Heart right ventricle (tissue), 16 donors: ENCODE results near the gene AEBP1. TPM values are rescaled to one million over a fixed set of nuclear protein-coding genes. Genes with fewer than 3 reads are reported as not detected.
A peak's percentile ranks its signal among the peaks of the same experiment; 100 is the strongest.

Experiments used
- ATAC-seq, 8 donors: fragments of 200-7000 bp; cut with Tn5 transposase; one replicate each; pipeline ENCODE4 v1.9.1; 2020; ENCODE audit warnings: mild to moderate bottlenecking in 8 of 8, moderate library complexity in 8 of 8, moderate number of reproducible peaks in 1 of 8
- DNase-seq, 2 donors: peaks; one replicate each; pipeline ENCODE4 v3.0.0-alpha.2; 2020
- H3K27ac ChIP-seq, 10 donors: fragments of 200-600 bp; sonication (generic) in 2 of 10; one replicate each; pipeline versions ENCODE4 v1.5.0 to v1.8.0; 2020 to 2022; ENCODE audit warnings: mild to moderate bottlenecking in 3 of 10
- H3K27me3 ChIP-seq, 7 donors: fragments of 200-600 bp; one replicate each; pipeline ENCODE4 v1.8.0; 2021 to 2022; ENCODE audit warnings: mild to moderate bottlenecking in 2 of 7
- H3K36me3 ChIP-seq, 9 donors: fragments of 200-600 bp; sonication (generic) in 1 of 9; one replicate each; pipeline versions ENCODE4 v1.5.0 to v1.8.0; 2020 to 2022; ENCODE audit warnings: mild to moderate bottlenecking in 2 of 9
- H3K4me1 ChIP-seq, 9 donors: fragments of 200-600 bp; sonication (generic) in 1 of 9; one replicate each; pipeline versions ENCODE4 v1.5.0 to v1.8.0; 2020 to 2022; ENCODE audit warnings: mild to moderate bottlenecking in 4 of 9
- H3K4me3 ChIP-seq, 10 donors: fragments of 200-600 bp; sonication (generic) in 2 of 10; one replicate each; pipeline versions ENCODE4 v1.5.0 to v1.8.0; 2020 to 2022; ENCODE audit warnings: mild to moderate bottlenecking in 7 of 10, moderate library complexity in 2 of 10
- H3K9me3 ChIP-seq, 11 donors: fragments of 200-600 bp in 10 of 11; sonication (generic) in 2 of 11; one replicate each; pipeline versions ENCODE4 v1.5.0 to v1.8.0; 2013 to 2022; ENCODE audit warnings: mild to moderate bottlenecking in 2 of 11, control low read depth in 1 of 11, moderate library complexity in 1 of 11
- CTCF ChIP-seq, 9 donors: fragments of 200-600 bp; sonication (generic) in 2 of 9; IDR thresholded peaks; one replicate each; pipeline versions ENCODE4 v1.5.0 to v1.8.0; 2021 to 2022; ENCODE audit warnings: antibody characterized with exemption in 9 of 9, mild to moderate bottlenecking in 5 of 9, moderate library complexity in 1 of 9
- WGBS, 2 donors: extraction: QIAGEN DNeasy Blood & Tissue Kit; methylation state at CpG; one replicate each; pipeline ENCODE4 v1.1.7; 2013; ENCODE audit warnings: inconsistent platforms in 1 of 2; 5-methylcytosine and 5-hydroxymethylcytosine counted together
- intact Hi-C, 10 donors: fragments of 100-400 bp; cut with DNase I; formaldehyde crosslinking; loops; one replicate each; pipeline versions ENCODE4 v1.11.1 to v1.14.2; 2022
- polyA plus RNA-seq, 2 donors: library from polyadenylated mRNA; stranded (reverse); fragments of 200-250 nt; gene quantifications; one replicate each; pipeline ENCODE4 v1.2.3, GENCODE V29; 2013
- total RNA-seq, 10 donors: library from RNA; stranded (reverse); fragmentation: NEBNext Ultra II Directional in 3 of 10; extraction: Animal tissue kit (Norgen Biotek cat#: 25700) in 3 of 10; gene quantifications; one replicate each; pipeline versions ENCODE4 v1.2.1 to v1.2.4, GENCODE V29; 2021 to 2023
- donor health status: Arrhythmogenic right ventricular cardiomyopathy.
- donor health status: ischemic (EF 13 %, LVEDD 7.1; RV severe dilation, severe dysfunction).
- donor health status: healthy with polysubstance abuse.
- donor health status: DM: no; HTN: yes; CAD: no.
- donor health status: DM: no; HTN: no; CAD: no.
- donor health status: ischemic (EF 25% LVEDD 6.9; RV normal size, moderate dysfunction).
- donor health status: ischemic (EF 25% LVEDD 5.7; RV mildly dilated, moderate dysfunction).
- donor health status: healthy.
- donor health status: DM: yes; HTN: yes; CAD: no.
- donor health status: Ischemic cardiomyopathy.
- donor health status: ischemic (EF 35%, LVEDD 5.7; RV mildly dilated, moderate dysfunction).
- donor health status: nonischemic (EF 11% LVEDD 7.7; RV severe dilation, severe dysfunction).
- donor health status: DM: yes; HTN: yes; CAD: no.
- donor health status: PGD.
- donor health status: ischemic (EF 29% LVEDD 5.4; RV normal size, mild dysfunction).
- donor health status: nonischemic (EF 23%, LVEDD 6.1; RV moderate dilation, normal function).

The AEBP1 gene
- total and polyA plus RNA-seq, 12 donors, result 14.1 to 33.7 (median 21.6) TPM

GRCh38 chr7:44100458-44101302 is 3.5 kb upstream of the AEBP1 start:
- Histone ChIP-seq H3K4me3 (no peak overlapping the region), H3K36me3 (no peaks in the 10 kb centered on the region), H3K9me3 (no peaks in the 10 kb centered on the region), H3K27me3 (peaks cover 0 to 23% (median 0%) of the 10 kb centered on the region in 7 donors), H3K4me1 (peaks cover 3 to 62% (median 18%) of the 10 kb centered on the region in 9 donors), H3K27ac (peak overlapping the region in 9 of 10 donors; percentile 54 to 91 (median 74))
- no peak for TF ChIP-seq CTCF (IDR thresholded peaks at IDR 0.05)
- 52 to 67% methylated on average over 10 of the region's 10 CpGs for WGBS, 2 donors
- DNase-seq, result no peak
- peak in 4 of 8 donors; percentile 10 to 20 (median 14) for ATAC-seq
- intact Hi-C loops, result no loop called here

GRCh38 chr7:44101303-44101965 is 2.7 kb upstream of the AEBP1 start:
- H3K27me3 ChIP-seq, result peaks cover 0 to 26% (median 0%) of the 10 kb centered on the region in 7 donors
- intact Hi-C loops, result no loop called here
- ATAC-seq (no peak), DNase-seq (no peak)
- H3K27ac ChIP-seq, result peak overlapping the region in 9 of 10 donors; percentile 54 to 91 (median 74)
- no peaks in the 10 kb centered on the region for H3K9me3 ChIP-seq
- no peak for TF ChIP-seq CTCF (IDR thresholded peaks at IDR 0.05)
- H3K4me1 ChIP-seq, result peaks cover 3 to 68% (median 20%) of the 10 kb centered on the region in 9 donors
- no peak overlapping the region for H3K4me3 ChIP-seq
- WGBS, 2 donors, result 88 to 89% methylated on average over 3 of the region's 3 CpGs
- H3K36me3 ChIP-seq, result no peaks in the 10 kb centered on the region

- peaks cover 3 to 68% (median 20%) of the 10 kb centered on the region in 9 donors for H3K4me1 ChIP-seq
- peaks cover 0 to 26% (median 0%) of the 10 kb centered on the region in 7 donors for H3K27me3 ChIP-seq
- H3K9me3 ChIP-seq, result no peaks in the 10 kb centered on the region
- peaks cover 0 to 3% (median 0%) of the 10 kb centered on the region in 9 donors for H3K36me3 ChIP-seq
- no peak for TF ChIP-seq CTCF (IDR thresholded peaks at IDR 0.05)
- DNase-seq (peak in 1 of 2 donors; percentile 40), ATAC-seq (peak in 4 of 8 donors; percentile 4 to 43 (median 14))
- H3K27ac ChIP-seq, result peak overlapping the region in 9 of 10 donors; percentile 54 to 91 (median 74)
- H3K4me3 ChIP-seq, result no peak overlapping the region
- WGBS, 2 donors, result 85 to 88% methylated on average over 14 of the region's 14 CpGs
- intact Hi-C loops, result no loop called here
These were observed 1.9 kb upstream of the AEBP1 start for GRCh38 chr7:44101966-44102845.
